OCI-LY7 (cell line): ENCODE results near the gene ARHGAP6.

Experiments
- EZH2phosphoT487 ChIP-seq: fragments of 200-600 bp; sonication (generic); IDR thresholded peaks from 2 replicates; pipeline ENCODE4 v1.6.1; 2018; ENCODE audit warnings: low read depth, borderline replicate concordance, mild to moderate bottlenecking, mixed run types, antibody characterized with exemption, low read length, moderate library complexity, mixed read lengths
- TF ChIP-seq, protein P1 (sequence below): fragments of 200-600 bp; sonication (generic); conservative IDR thresholded peaks from 2 replicates; pipeline ENCODE4 v1.5.1; 2014; ENCODE audit warnings: mild to moderate bottlenecking, antibody characterized with exemption, low read length, moderate library complexity, mixed read lengths

DNA sequence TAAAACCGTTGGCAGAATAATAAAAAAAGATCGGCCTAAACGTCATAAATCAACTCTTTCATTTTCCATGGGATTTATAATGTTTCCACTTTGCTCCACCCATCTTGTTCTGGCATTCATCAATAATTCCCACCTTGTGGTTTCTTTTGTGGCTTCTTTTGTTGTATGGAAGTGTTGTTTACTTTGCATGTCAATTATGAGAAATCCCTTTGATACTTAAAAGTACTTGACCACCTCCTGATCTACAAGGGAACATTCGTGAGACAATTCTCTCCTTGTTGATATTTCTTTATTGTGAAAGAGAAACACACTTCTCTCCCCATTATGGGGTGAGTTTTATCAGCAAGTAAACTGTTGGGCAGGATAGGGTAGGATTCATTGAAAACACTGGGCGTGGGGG, 369.7 kb downstream of the ARHGAP6 start:
- TF ChIP-seq, protein P1, sequence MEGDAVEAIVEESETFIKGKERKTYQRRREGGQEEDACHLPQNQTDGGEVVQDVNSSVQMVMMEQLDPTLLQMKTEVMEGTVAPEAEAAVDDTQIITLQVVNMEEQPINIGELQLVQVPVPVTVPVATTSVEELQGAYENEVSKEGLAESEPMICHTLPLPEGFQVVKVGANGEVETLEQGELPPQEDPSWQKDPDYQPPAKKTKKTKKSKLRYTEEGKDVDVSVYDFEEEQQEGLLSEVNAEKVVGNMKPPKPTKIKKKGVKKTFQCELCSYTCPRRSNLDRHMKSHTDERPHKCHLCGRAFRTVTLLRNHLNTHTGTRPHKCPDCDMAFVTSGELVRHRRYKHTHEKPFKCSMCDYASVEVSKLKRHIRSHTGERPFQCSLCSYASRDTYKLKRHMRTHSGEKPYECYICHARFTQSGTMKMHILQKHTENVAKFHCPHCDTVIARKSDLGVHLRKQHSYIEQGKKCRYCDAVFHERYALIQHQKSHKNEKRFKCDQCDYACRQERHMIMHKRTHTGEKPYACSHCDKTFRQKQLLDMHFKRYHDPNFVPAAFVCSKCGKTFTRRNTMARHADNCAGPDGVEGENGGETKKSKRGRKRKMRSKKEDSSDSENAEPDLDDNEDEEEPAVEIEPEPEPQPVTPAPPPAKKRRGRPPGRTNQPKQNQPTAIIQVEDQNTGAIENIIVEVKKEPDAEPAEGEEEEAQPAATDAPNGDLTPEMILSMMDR = no peak
- no peak for TF ChIP-seq EZH2phosphoT487
